ENCODE measurements around the gene PRKAR1B. TPM values are rescaled to one million over a fixed set of nuclear protein-coding genes. Genes with fewer than 3 reads are reported as not detected.

PRKAR1B gene
- polyA plus RNA-seq, 1 of the 3 experiments (the other 2 are of a cell fraction), result 63.7 TPM

GRCh38 chr7:751826-752225 lies 24.7 kb upstream of the PRKAR1B start:
- ChIA-PET CTCF (interaction anchor here (1.3 to 1.4 kb wide), 2 partner anchors 10 to 430 kb away, joined by 4 to 5 read pairs; no protein-coding TSS in a partner anchor), POLR2A (no interaction called here)
- Histone ChIP-seq H3K27me3 (ENCODE audit: insufficient read depth) (no peaks in the 10 kb centered on the region), H3K9me3 (no peaks in the 10 kb centered on the region), H3K27ac (ENCODE audit: low read depth in 2 of 2, low read length in 1 of 2) (no peak overlapping the region), H3K4me1 (ENCODE audit: control insufficient read depth in 1 of 2, insufficient read depth in 2 of 2, low read depth in 1 of 2, low read length in 1 of 2) (peaks cover 0 to 21% of the 10 kb centered on the region in 2 experiments; a peak in 2 of 4 replicates), H3K4me2 (no peak overlapping the region), H3K4me3 (ENCODE audit: low read depth in 2 of 2, low read length in 1 of 2) (no peak overlapping the region), H3F3A (replicated peaks; ENCODE audit: insufficient read depth) (no peaks in the 10 kb centered on the region), H3K36me3 (replicated peaks in 1 of 2; ENCODE audit: control insufficient read depth in 1 of 2, insufficient read depth in 2 of 2, low read length in 1 of 2) (peaks cover 24 to 42% of the 10 kb centered on the region in 2 experiments), H3K9ac (no peak overlapping the region), H3K9me2 (no peaks in the 10 kb centered on the region), H2AFZ (ENCODE audit: low read depth) (no peak overlapping the region), H3K79me2 (ENCODE audit: insufficient read depth) (peaks cover 25% of the 10 kb centered on the region), H4K20me1 (ENCODE audit: insufficient read depth) (peaks cover 12% of the 10 kb centered on the region; the same call in 1 of the 2 replicates)
- 91% methylated on average over 15 of the region's 15 CpGs for WGBS (ENCODE audit: low lambda C conversion rate)
- DNase-seq, result no peak
- no peak for TF ChIP-seq SMC3 (IDR thresholded peaks at IDR 0.05; ENCODE audit: low read depth, low read length)
- no peak for TF ChIP-seq YY1 (IDR thresholded peaks at IDR 0.05; ENCODE audit: low read depth)
- TF ChIP-seq EZH2phosphoT487 (IDR thresholded peaks at IDR 0.05; ENCODE audit: borderline replicate concordance, low read depth), result no peak
- no peak for TF ChIP-seq PBX3 (IDR thresholded peaks at IDR 0.05)
- no peak for TF ChIP-seq MXI1 (IDR thresholded peaks at IDR 0.05; ENCODE audit: low read depth, low read length)
- no peak for TF ChIP-seq FOXJ3 (CRISPR knock-in tag; IDR thresholded peaks at IDR 0.05)
- TF ChIP-seq RAD21 (IDR thresholded peaks at IDR 0.05; ENCODE audit: low read length), result no peak
- no peak for TF ChIP-seq RFX5 (IDR thresholded peaks at IDR 0.05; ENCODE audit: low read length)
- TF ChIP-seq REST (IDR thresholded peaks at IDR 0.05; ENCODE audit: low read depth, low read length), result no peak
- TF ChIP-seq ZBTB33 (IDR thresholded peaks at IDR 0.05; ENCODE audit: borderline replicate concordance, low read depth), result no peak
- no peak for TF ChIP-seq FOSL2 (IDR thresholded peaks at IDR 0.05; ENCODE audit: borderline replicate concordance, low read depth)
- no peak for TF ChIP-seq FOXM1 (IDR thresholded peaks at IDR 0.05; ENCODE audit: low read depth)
- no peak for TF ChIP-seq GABPA (IDR thresholded peaks at IDR 0.05; ENCODE audit: low read depth)
- TF ChIP-seq CHD2 (IDR thresholded peaks at IDR 0.05; ENCODE audit: low read length, partially characterized antibody), result no peak
- no peak for TF ChIP-seq CTCF (IDR thresholded peaks at IDR 0.05)
- no peak for TF ChIP-seq TEAD4 (IDR thresholded peaks at IDR 0.05; ENCODE audit: borderline replicate concordance, insufficient read depth)
